HepG2 (cell line): ENCODE measurements around the gene TRNP1. TPM values are rescaled to one million over a fixed set of nuclear protein-coding genes. Genes with fewer than 3 reads are reported as not detected.

ENCODE experiments used
- ATAD3A ChIP-seq: sonication (generic); formaldehyde crosslinking; IDR thresholded peaks from 2 replicates; pipeline ENCODE4 v1.4.0; 2020; ENCODE audit warnings: missing genetic modification reagents
- DNMT1 ChIP-seq: sonication (generic); formaldehyde crosslinking; IDR thresholded peaks from 2 replicates; pipeline ENCODE4 v1.5.1; 2020; ENCODE audit warnings: mild to moderate bottlenecking, missing genetic modification reagents
- HMGXB3 ChIP-seq: sonication (generic); formaldehyde crosslinking; IDR thresholded peaks from 2 replicates; pipeline ENCODE4 v1.4.0; 2020; ENCODE audit warnings: missing genetic modification reagents, borderline replicate concordance
- MXD4 ChIP-seq: IDR thresholded peaks from 2 replicates; pipeline ENCODE4 v1.6.1; 2016; ENCODE audit warnings: mild to moderate bottlenecking, missing biosample characterization, missing genetic modification reagents
- RBM39 ChIP-seq: fragments of 200-400 bp; formaldehyde crosslinking; IDR thresholded peaks from one replicate; pipeline ENCODE4 v1.6.1; 2018; ENCODE audit warnings: antibody characterized with exemption, mild to moderate bottlenecking, low read depth, low read length; ENCODE audit not compliant: poor library complexity, severe bottlenecking
- SP5 ChIP-seq: IDR thresholded peaks from 2 replicates; pipeline ENCODE4 v1.6.1; 2016; ENCODE audit warnings: low read depth, borderline replicate concordance
- ZMYM2 ChIP-seq: sonication (generic); formaldehyde crosslinking; IDR thresholded peaks from 2 replicates; pipeline ENCODE4 v1.8.0; 2022; ENCODE audit warnings: mild to moderate bottlenecking, missing genetic modification reagents
- ZNF234 ChIP-seq: sonication (generic); formaldehyde crosslinking; conservative IDR thresholded peaks from 2 replicates; pipeline ENCODE4 v1.5.1; 2020; ENCODE audit warnings: mild to moderate bottlenecking, missing genetic modification reagents
- ZNF34 ChIP-seq: sonication (generic); formaldehyde crosslinking; IDR thresholded peaks from 2 replicates; pipeline ENCODE4 v1.4.0; 2020; ENCODE audit warnings: mild to moderate bottlenecking, missing genetic modification reagents, borderline replicate concordance
- ZNF414 ChIP-seq: sonication (generic); formaldehyde crosslinking; IDR thresholded peaks from 2 replicates; pipeline ENCODE4 v1.5.0; 2020; ENCODE audit warnings: missing genetic modification reagents
- ZNF644 ChIP-seq: IDR thresholded peaks from 2 replicates; pipeline ENCODE4 v1.6.1; 2016; ENCODE audit warnings: low read depth
- polyA plus RNA-seq, 8 experiments: library from polyadenylated mRNA; depleted of rRNA in 3 of 8; stranded (reverse) in 7 of 8; unstranded in 1 of 8; fragments of >200 nt; fragmentation: Illumina TruSeq in 4 of 8; extraction: Trizol in 4 of 8; gene quantifications; 2 replicates each; pipeline versions ENCODE4 v1.2.1 to v1.2.3, GENCODE V29; 2011 to 2016; ENCODE audit warnings: low read depth in 4 of 8, missing spikeins in 1 of 8, mixed read lengths in 1 of 8; ENCODE audit not compliant: insufficient read depth in 1 of 8
- total RNA-seq, 5 experiments: library from RNA; depleted of rRNA; stranded (reverse); fragments of >200 nt; fragmentation: Illumina TruSeq; extraction: Trizol; gene quantifications; 2 replicates each; pipeline ENCODE4 v1.2.3, GENCODE V29; 2016; ENCODE audit warnings: low read depth in 1 of 5
- TF ChIP-seq, protein P1 (sequence below): IDR thresholded peaks from 2 replicates; pipeline ENCODE4 v1.4.0; 2020; ENCODE audit warnings: mild to moderate bottlenecking, missing genetic modification reagents
- TF ChIP-seq, protein P2 (sequence below): sonication (generic); formaldehyde crosslinking; conservative IDR thresholded peaks from 2 replicates; pipeline ENCODE4 v1.8.0; 2022; ENCODE audit warnings: low read depth, missing genetic modification reagents
- TF ChIP-seq, protein P3 (sequence below): IDR thresholded peaks from 2 replicates; pipeline ENCODE4 v1.6.1; 2016; ENCODE audit warnings: missing compliant biosample characterization, missing genetic modification reagents, borderline replicate concordance
- TF ChIP-seq, protein P4 (sequence below): sonication (generic); formaldehyde crosslinking; IDR thresholded peaks from 2 replicates; pipeline ENCODE4 v1.5.1; 2020; ENCODE audit warnings: missing genetic modification reagents, mild to moderate bottlenecking, borderline replicate concordance

Gene TRNP1
- total and polyA plus RNA-seq, 2 of the 13 experiments (the other 11 are each of a cell fraction or from before 2014, with no cell fraction given), result 42.0 to 158 TPM

DNA sequence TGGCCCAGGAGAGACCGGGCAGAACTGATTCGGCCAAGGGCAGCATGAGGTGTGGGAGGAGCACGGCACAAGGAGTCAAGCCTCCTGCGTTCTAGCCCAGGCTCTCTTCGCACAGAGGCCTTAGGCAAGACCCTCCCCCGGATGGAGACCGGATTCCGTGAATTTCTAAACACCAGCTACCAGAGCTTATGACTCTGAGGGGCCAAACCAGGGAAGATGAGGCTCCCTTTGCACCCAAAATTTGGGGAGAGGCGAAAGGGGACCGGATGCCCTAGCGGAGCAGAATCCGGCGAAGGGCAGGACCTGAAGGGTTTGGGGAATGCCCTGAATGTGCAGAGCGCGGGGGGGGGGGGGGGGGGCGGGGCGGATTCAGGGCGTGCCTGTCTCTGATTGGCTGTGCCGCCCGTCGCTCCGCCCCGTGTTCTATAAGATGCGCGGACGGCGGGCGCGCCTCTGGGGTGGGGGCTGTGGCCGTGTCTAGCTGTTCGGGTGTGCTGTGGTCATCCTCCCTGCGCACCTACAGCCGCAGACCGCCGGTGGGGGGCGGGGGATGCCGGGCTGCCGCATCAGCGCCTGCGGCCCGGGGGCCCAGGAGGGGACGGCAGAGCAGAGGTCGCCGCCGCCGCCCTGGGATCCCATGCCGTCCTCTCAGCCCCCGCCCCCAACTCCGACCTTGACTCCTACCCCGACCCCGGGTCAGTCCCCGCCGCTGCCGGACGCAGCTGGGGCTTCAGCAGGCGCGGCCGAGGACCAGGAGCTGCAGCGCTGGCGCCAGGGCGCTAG lies at the start of gene TRNP1 (continued):
- TF ChIP-seq, protein P1, sequence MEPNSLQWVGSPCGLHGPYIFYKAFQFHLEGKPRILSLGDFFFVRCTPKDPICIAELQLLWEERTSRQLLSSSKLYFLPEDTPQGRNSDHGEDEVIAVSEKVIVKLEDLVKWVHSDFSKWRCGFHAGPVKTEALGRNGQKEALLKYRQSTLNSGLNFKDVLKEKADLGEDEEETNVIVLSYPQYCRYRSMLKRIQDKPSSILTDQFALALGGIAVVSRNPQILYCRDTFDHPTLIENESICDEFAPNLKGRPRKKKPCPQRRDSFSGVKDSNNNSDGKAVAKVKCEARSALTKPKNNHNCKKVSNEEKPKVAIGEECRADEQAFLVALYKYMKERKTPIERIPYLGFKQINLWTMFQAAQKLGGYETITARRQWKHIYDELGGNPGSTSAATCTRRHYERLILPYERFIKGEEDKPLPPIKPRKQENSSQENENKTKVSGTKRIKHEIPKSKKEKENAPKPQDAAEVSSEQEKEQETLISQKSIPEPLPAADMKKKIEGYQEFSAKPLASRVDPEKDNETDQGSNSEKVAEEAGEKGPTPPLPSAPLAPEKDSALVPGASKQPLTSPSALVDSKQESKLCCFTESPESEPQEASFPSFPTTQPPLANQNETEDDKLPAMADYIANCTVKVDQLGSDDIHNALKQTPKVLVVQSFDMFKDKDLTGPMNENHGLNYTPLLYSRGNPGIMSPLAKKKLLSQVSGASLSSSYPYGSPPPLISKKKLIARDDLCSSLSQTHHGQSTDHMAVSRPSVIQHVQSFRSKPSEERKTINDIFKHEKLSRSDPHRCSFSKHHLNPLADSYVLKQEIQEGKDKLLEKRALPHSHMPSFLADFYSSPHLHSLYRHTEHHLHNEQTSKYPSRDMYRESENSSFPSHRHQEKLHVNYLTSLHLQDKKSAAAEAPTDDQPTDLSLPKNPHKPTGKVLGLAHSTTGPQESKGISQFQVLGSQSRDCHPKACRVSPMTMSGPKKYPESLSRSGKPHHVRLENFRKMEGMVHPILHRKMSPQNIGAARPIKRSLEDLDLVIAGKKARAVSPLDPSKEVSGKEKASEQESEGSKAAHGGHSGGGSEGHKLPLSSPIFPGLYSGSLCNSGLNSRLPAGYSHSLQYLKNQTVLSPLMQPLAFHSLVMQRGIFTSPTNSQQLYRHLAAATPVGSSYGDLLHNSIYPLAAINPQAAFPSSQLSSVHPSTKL (CRISPR knock-in tag), result peak; percentile 84
- TF ChIP-seq DNMT1 (CRISPR knock-in tag) (peak; percentile 52; the same call in 1 of the 2 replicates), ZNF34 (peak; percentile 67; the same call in 1 of the 2 replicates), ATAD3A (CRISPR knock-in tag) (no peak), ZNF234 (peak; percentile 87), ZNF414 (no peak), ZMYM2 (CRISPR knock-in tag) (no peak), HMGXB3 (no peak), SP5 (CRISPR knock-in tag) (peak; percentile 77), RBM39 (peak; percentile 77), ZNF644 (CRISPR knock-in tag) (no peak), MXD4 (CRISPR knock-in tag) (no peak)
- TF ChIP-seq, protein P2, sequence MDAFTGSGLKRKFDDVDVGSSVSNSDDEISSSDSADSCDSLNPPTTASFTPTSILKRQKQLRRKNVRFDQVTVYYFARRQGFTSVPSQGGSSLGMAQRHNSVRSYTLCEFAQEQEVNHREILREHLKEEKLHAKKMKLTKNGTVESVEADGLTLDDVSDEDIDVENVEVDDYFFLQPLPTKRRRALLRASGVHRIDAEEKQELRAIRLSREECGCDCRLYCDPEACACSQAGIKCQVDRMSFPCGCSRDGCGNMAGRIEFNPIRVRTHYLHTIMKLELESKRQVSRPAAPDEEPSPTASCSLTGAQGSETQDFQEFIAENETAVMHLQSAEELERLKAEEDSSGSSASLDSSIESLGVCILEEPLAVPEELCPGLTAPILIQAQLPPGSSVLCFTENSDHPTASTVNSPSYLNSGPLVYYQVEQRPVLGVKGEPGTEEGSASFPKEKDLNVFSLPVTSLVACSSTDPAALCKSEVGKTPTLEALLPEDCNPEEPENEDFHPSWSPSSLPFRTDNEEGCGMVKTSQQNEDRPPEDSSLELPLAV (CRISPR knock-in tag), result no peak; the same call in 1 of the 2 replicates
- TF ChIP-seq, protein P3, sequence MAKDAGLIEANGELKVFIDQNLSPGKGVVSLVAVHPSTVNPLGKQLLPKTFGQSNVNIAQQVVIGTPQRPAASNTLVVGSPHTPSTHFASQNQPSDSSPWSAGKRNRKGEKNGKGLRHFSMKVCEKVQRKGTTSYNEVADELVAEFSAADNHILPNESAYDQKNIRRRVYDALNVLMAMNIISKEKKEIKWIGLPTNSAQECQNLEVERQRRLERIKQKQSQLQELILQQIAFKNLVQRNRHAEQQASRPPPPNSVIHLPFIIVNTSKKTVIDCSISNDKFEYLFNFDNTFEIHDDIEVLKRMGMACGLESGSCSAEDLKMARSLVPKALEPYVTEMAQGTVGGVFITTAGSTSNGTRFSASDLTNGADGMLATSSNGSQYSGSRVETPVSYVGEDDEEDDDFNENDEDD (CRISPR knock-in tag), result peak; percentile 52; the same call in 1 of the 2 replicates
- TF ChIP-seq, protein P4, sequence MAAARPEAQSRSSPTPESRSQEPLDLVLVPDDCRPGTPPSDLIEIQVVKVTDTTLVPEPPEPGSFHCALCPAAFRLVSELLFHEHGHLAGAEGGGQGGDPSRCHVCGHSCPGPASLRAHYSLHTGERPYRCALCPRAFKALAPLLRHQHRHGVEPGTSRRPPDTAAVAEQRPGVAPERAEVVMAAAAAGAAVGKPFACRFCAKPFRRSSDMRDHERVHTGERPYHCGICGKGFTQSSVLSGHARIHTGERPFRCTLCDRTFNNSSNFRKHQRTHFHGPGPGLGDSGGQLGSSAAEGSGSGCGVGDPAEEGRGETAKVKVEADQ (CRISPR knock-in tag), result peak; percentile 86; the same call in 1 of the 2 replicates
